ENCODE measurements around the gene ATXN1.

- no peak for TF ChIP-seq USF2 (IDR thresholded peaks at IDR 0.05; ENCODE audit: low read depth, low read length)
- TF ChIP-seq USF2 (CRISPR knock-in tag; IDR thresholded peaks at IDR 0.05; ENCODE audit: borderline replicate concordance): no peak
- no peak for TF ChIP-seq RORA (CRISPR knock-in tag; IDR thresholded peaks at IDR 0.05)
Observed at GRCh38 chr6:16635291-16635809, 125.9 kb downstream of the ATXN1 start.
